NCI-H187 treated with DMSO at 0.1 percent for 48 hours (cell line): ENCODE results near the gene ZNF385C.

Source experiments
- DNase-seq: peaks from one replicate; lab custom pipeline; 2025; lab: John Stamatoyannopoulos, UW

The ZNF385C gene

DNA sequence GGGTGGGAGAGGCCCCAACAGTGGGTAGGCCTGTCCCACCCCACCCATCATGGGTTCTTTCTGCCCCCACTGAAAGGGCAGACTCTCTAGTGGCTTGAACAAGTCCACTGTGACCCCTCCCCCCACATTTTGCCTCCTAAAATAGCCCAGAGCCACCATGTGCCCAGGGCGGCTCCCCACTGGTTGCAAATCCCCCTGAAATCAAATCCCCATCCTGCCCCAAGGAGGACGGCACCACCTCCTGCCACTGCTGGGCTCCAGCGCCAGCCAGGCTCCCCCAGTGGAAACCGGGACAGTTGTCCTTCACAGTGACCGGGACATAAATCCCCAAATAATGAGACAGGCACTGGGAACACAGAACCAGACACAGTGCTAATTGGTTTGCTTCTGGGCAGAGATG is 20.5 kb downstream of the ZNF385C start:
- DNase-seq = no peak

DNA sequence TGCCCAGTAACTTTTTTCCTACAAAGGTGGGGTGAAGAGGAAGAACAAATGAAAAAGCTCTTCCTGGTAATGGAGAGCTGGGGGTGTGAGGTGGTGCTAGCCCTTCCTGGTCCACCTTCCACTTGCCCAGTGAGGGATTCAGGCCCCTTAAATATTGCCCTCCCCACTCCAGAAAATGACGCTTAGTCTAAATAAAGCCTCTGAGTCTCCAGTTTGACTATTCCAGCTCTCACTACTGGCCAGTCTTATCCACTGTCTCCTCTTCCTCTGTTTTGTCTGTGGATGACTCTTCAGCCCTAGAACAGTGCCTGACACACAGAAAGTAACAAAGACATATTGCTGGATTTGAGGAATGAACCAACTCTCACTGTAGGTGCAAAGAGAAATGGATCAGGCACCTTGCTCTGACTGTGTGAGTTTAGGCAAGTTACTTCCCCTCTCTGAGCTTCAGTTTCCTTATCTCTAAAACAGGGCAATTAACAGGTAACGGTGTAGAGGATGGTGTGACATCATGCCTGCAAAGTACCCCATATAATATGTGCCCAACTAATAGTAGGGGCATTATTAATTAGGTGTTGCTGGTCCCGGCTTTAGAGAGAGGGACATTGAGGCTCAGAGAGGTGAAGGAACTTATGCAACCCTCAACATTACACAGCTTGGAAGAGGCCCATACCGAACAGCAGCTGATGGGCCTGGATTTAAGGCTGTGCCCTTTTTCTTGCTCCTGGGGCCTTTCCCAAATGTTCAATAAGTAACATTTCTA is 21.3 kb downstream of the ZNF385C start:
- DNase-seq = no peak

DNA sequence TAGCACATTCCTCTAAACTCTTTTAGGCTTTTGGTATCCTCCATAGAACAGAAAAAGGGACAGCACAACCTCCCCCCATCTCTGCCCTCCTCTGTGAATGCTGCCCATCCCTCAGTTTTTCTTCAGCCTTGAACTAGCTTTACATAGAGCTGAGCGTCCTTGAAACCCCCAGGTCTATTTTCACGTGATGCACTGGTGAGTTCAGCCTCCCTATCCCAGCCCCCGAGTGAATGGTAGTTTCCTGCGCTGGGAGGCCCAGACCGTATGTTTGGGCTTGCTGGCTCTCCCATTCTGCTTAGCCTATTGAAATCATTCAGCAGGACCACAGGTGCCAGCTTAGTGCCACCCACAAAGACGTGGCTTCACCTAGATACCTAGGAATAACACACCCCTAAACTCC is 22.5 kb downstream of the ZNF385C start:
- DNase-seq = no peak

DNA sequence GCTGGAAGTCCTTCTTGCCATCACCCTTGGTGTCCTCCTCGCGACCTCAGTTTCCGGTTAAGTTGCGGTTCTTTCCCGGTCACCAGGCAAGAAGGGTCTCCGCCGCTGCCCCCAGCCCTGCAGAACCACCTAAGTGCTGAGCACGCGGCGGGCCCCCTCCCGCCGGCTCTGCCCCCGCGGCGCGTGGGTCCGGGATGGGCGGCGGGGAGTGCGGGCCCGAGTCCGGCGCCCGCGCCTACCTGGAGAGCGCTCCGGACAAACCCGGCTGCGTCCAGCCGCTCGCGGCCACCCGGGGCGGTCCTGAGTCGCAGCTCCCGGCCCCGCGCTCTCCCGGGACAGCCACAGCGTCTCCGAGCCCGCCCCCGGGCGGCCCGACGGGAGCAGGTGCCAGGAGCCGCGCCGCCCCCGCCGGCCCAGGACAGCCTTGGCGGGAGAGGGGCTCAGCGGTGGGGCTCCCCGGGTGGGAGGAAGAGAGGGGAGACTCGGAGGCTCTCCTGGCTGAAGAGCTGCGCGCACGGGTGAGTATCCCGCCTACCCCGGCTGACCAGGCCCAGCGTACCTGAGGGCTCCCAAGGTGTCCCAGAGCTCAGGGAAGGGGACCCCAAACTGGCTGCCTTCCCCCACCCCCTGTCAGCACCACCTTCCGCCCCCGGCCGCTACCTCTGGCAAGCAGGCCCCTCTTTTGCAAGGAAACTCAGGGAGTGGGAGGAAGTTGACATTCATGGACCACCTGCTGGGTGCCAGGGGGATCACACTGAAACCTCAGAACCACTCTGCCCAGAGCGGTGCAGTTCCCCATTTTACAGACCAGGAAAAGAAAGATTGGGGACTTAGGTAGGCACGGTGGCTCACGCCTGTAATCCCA is 25.7 kb downstream of the ZNF385C start:
- DNase-seq = no peak

DNA sequence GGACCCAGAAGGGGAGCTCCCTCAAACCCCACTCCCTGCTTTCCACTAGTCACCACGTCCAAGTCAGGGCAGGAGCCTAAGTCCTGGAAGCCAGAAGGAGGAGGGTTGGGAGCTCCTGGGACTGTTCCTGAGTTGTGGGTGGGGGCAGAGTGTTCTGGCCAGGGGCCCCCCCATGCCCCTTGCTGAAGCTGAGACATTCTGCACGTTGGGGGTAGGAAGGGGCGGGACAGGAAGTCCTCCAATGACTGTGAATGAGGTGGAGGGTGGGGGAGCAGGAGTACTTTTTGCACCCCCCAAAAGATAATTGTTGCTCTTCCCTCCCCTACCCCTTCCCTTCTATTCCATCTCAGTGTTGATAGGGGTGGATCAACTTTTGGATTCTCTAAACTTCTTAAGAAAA is 26.5 kb downstream of the ZNF385C start:
- no peak for DNase-seq

DNA sequence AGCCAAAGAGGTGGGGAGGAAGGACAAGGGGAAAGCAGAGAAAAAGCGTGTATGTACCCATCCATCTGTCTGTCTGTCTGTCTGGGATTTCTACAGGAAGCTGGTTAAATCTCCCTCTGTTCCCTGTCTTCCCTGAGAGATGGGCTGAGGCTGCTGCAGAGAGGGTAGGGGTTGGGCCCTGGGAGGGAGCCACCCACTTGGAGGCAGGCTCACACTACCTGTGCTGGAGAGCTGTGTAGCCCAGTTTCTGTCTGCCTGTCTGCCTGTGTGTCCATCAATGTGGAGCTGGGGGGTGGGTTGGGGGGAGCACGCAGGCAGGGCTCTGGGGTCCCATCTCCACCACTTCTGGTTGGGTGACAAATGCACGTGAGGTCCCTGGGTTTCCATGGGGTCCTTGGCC is 29.3 kb downstream of the ZNF385C start:
- no peak for DNase-seq

DNA sequence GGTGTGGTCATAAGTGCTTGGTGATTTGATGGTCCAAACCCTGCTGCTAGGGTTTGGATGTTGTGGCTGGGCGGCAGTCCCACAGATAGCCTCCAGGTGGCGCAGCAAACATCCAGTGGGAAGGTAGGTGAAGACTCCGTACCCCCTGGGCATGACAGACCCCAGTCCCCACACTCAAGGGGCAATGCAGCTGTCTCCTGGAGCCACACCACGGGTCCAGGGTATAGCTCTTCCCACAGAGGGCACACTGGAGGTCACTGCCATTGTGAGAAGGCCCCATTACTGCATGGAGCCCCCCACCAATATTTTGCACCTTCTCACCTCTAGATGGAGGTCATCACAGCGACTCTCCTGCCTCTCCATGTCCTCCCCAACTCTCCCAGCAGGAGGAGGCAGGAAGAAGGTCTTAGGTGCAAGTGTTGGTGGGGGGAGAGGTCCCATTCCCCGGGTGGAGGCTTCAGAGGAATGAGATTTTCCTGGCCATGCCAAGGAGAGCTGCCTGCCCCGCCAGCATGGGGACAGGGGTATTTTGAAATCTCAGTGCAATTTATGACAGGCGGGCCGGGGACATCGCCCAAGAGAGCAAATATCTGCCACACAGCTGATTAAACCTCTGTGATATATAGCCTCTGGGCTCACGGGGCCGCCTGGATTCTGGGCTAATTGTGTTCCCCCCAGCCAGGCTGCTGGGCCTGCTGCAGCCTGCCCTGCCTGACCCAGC is 30.7 kb downstream of the ZNF385C start:
- DNase-seq = no peak

DNA sequence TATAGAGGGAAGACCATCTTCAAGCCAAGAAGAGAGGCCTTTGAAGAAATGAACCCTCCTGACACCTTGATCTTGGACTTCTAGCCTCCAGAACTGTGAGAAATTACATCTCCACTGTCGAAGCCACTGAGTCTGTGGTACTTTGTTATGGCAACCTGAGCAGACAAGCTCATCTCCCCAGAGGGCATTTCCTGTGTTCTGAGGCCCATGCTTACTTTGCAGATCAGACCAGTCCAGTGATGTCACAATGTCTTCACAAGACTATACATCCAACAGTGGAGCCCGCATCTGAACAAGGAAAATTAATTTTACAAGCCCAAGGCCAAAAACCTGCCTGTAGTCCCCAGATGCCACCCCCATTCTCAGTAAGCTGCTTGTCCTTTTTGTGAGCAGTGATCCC is 33.1 kb downstream of the ZNF385C start:
- DNase-seq = no peak

DNA sequence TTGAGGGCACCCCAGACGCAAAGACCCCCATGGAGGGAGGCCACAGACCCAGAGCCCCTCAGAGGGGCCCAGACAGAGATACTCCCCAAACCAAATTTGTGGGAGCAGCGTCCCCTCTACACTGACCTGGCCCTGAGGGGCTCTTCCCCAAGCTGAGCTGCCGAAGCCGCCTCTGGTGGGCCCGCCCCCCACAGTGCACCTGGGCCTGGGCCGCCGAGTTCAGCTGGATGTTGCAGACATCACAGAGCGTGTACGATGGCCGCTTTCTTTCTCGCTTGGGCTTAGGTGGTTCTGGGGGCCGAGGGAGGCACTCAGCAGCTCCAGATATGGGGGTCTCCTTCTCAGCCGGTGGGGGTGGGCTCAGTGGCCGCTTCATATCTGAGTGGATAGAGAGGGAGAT is 35.6 kb downstream of the ZNF385C start:
- DNase-seq = no peak

DNA sequence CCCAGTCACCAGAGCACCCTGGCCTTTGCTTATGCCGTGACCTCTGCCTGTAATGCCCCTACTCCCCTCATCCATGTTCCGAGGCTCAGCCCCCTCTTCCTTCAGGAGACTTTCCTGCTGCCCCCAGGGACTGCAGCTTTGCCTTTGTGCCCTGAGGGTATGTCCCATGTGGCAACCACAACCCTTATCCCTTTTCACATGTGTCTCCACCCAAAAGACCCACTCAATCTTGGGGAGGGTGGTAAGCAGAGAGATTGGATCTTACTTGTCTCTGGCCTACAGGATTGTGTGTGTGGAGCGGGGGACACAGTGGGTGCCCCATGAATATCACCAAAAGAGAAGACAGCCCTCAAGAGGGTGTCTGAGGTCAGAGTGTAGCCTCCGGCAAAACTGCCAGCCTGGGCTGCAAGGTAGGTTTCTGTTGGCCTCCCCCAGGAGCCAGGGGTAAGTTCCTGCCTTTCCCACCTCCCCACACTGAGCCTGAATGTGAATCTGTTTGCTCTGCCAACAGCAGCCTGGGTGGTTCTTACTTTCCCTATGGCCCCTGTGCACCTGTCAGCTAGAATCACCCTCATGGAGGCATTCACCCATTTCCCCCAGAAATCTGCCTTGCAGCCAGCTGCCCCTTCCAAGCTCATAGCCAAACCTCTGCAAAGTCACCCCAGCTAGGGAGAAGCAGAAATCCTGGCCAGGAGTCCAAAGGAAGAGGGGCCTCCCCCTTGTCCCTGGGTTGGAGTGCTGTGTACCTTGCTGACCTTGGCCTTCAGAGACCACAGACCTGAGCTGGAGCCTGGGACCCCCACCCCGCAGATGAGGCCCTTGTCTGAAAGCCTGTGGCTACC is 36.4 kb downstream of the ZNF385C start:
- no peak for DNase-seq

DNA sequence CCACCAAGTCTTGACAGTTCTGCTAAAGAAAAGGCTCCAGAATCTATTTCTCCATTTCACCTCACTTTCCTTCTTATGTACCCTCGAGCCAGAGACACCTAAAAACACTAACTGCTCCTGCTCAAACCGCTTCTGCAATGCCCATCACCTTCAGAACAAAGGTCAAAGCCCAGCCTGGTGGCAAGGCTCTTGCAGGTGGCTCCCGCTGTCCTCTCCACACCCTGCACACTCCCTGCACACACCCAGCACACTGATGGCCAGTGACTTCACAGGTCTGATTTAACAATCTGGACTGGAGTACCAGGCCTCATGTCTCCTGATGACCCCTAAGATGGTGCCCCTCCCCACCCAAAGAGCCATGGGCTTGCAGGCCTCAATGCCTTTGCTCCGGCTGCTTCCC is 38.0 kb downstream of the ZNF385C start:
- no peak for DNase-seq

DNA sequence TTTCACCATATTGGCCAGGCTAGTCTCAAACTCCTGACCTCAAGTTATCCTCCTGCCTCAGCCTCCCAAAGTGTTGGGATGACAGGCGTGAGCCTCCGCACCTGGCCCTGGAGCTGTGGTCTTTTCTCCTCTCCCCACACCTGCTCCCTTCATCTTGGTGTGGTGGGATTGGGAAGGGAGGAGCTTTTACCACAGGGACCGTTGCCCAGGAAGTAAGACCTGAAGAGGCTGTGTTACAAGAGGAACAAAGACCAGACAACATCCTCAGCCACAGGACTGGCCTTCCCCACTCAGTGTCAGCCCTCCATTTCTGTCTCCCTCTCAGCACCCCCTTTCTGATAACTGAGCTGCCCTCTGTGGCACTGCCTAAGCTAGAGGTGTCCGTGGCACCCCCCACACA is 38.5 kb downstream of the ZNF385C start:
- no peak for DNase-seq

DNA sequence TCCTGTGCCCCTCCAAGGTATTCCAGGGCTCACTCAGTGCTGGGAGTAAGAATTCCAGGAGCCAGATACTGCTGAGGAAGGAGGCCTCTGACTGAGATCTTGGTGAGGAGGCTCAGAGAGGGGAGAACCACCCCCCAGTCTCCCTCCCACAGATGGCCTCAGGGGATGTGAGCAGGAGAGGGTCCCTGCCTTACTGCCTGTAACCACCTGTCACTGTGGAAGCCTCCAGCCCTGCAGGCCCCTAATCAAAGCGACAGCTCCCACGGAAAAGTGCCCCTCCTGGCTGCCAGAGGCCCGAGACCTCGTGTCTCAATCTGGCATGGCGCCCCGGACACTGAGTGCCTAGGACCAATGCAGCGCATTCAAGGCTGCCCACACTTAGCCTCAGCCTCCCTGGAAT is 40.2 kb downstream of the ZNF385C start:
- DNase-seq = no peak

DNA sequence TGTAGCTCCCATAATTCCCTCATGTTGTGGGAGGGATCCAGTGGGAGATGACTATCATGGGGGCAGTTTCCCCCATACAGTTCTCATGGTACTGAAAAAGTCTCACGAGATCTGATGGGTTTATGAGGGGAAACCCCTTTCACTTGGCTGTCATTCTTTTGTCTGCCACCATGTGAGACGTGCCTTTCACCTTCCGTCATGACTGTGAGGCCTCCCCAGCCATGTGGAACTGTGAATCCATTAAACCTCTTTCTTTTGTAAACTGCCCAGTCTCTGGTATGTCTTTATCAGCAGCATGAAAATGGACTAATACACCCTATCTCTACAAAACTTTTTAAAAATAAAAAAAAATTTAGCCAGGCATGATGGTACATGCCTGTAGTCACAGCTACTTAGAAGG is 41.6 kb downstream of the ZNF385C start:
- no peak for DNase-seq

DNA sequence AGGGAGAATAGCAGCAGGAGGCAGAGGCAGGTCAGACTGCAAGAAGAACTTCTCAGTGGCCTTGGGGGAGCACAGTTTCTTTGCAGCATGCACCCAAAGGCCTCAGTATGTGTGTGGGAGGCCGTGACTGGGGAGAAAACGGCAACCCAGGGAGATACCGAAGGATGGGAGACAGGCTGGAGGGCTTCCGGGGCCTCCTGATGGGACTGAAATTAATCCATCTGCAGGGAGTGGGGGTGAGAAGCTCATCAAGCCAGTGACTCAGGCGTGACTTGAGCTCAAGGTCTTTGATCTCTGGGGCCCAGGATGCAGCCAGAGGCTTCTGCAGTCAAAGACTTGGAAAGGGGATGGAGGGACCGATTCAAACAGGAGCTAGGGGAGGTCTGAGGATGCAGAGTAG is 42.8 kb downstream of the ZNF385C start:
- no peak for DNase-seq

DNA sequence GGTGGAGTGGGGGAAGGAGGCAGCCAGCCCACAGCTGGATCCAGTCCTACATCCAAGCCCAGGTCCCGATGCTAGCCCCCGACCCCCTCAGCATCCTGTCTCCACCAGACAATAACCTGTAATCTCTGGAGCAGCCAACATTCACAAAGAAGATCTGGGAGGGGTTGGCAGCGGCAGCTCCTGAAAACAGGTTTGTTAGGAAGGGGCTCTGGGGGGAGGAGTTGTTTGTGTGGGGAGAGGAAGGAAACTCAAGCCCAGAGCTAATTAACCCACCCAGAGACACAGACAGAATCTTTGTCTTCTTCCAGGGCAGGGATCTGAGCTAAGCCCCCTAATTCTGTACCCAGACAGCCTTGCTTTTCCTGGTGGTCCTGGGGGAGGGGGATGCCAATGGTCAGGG is 43.2 kb downstream of the ZNF385C start:
- DNase-seq = no peak

DNA sequence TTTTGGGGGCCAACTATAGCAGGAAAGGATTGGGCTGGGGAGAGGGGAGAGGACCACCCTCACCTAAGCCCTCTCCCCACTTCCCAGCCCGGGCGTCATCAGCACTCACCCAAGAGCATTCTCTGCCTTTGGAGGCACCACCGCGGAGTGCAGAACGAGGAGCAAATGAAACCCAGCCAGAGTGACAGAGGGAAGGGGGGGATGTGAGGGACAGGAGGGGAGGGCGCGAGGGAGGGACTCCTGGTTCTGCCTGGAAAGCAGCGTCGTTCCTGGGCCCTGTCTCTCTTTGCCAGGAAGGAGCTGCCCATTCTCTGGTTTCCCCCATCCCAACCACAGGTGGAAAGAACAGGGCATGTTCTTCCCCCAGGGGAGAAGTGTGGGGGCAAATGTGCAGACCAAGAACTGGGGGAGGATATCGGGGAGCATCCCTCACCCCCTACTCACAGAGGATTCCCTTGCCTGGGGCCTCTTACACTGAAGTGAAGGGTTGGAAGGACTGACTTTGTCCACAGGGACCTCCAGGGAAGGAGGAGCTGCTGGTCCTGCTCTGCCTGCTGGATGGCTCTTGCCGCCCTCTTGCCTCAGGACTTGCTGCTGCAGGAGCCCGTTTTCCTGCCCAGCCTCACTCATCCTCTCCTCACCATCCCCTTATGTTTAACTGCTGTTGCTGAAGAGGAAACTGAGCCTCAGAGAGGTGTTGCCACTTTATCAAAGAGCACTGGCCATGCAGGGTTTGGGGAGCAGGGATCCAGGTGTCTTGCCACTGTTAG is 44.4 kb downstream of the ZNF385C start:
- no peak for DNase-seq

DNA sequence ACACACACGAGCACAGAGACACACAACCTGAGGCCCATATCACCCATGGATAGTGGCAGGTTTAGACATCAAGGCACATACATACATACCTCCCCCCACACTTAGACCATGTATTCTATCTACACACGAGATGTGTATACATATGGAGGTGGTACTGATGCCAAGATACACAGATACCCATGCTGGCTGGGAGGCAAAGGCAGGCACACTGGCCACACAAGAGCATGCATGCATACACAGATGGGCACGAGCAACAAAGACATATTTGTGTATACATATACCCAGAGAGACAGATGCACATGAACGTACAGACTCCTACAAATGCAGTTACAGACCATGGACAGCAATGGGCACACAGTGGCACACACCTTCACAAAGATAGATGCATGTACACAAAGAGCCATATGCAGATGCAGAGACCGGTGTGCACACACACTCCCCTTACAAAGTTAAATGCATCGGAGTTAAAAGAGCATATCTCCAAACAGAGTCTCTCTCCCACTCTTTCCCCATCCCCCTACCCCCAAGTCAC is 45.9 kb downstream of the ZNF385C start:
- DNase-seq = no peak

DNA sequence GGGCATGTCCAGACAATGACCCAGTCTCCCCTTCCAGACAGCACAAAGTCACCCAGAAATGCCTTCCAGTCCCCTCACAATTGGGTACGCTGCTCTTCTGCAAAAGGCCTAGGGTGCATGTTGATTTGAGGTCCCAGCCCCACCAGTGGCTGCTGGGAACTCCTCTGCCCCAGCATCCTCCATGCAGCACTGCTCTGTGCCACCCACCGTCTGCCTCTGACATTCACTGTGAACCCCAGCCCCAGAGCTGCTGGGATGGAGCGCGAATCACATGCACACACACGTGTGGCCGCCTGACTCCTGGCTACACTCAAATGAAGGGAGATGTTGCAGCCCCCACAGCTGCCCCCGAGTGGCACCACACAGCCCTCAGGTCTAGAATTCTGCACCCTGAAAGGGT is 46.6 kb downstream of the ZNF385C start:
- no peak for DNase-seq

DNA sequence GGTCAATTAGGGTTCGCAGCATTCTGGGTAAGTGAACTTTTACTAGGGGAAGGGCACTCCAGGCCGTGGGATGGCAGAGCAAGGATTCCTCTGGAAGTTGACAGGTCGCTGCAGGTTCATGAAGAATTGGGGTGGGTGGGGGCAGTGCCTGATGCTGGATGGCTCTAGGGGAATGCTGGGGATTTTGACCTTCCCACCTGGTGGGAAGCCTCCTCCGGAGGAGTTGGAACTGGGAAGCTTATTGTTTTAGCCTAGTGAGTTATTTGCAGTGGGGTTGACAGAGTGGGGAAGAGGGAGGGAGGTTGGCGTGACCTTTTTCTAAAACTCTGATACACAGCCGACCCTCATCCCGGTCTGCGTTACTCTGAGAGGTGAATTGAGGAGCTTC is 47.3 kb downstream of the ZNF385C start:
- DNase-seq = no peak
